RWPE1 (cell line): ENCODE data around the gene ILDR1.

ENCODE experiments used
- CTCF ChIA-PET: fragments of 350-600 bp; sonication (Branson Sonifier 250); formaldehyde crosslinking; extraction: SDS; loops from one replicate; lab custom pipeline; 2021; lab: Yijun Ruan, JAX
- POLR2A ChIA-PET: fragments of 400-600 bp; formaldehyde crosslinking; extraction: SDS; loops from one replicate; lab custom pipeline; 2020; ENCODE audit warnings: antibody characterized with exemption; ENCODE audit not compliant: low non-redundant PET; lab: Yijun Ruan, JAX
- DNase-seq: peaks from one replicate; pipeline ENCODE4 v3.0.0; 2012; ENCODE audit warnings: low spot score
- H3K27ac ChIP-seq: fragments of 450-650 bp; 2 replicates; pipeline ENCODE4 v1.5.1; 2017
- TF ChIP-seq, protein P1 (sequence below): fragments of 450-650 bp; conservative IDR thresholded peaks from 2 replicates; pipeline ENCODE4 v1.5.1; 2017; ENCODE audit warnings: low read depth, mild to moderate bottlenecking

The ILDR1 gene

DNA sequence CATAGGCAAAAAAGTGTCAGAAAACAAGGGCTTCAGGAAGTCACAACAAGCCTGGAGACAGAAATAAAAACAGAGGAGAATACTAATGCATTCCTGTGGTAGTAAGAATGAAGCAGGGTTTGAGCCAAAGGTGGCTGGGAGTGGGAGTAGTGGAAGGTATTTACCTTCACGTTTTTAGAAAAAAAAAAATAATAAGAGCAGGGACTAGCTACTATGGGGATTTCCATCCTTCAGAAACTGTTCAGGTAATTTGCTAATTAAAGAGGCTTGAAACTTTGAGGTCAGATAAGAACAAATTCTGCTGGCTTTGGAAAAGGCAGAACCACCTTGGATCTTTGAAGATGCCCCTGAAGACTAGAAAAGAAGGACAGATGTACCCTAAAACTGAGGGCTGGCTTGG lies 18.4 kb downstream of the ILDR1 start:
- POLR2A ChIA-PET, result no interaction called here
- TF ChIP-seq, protein P1, sequence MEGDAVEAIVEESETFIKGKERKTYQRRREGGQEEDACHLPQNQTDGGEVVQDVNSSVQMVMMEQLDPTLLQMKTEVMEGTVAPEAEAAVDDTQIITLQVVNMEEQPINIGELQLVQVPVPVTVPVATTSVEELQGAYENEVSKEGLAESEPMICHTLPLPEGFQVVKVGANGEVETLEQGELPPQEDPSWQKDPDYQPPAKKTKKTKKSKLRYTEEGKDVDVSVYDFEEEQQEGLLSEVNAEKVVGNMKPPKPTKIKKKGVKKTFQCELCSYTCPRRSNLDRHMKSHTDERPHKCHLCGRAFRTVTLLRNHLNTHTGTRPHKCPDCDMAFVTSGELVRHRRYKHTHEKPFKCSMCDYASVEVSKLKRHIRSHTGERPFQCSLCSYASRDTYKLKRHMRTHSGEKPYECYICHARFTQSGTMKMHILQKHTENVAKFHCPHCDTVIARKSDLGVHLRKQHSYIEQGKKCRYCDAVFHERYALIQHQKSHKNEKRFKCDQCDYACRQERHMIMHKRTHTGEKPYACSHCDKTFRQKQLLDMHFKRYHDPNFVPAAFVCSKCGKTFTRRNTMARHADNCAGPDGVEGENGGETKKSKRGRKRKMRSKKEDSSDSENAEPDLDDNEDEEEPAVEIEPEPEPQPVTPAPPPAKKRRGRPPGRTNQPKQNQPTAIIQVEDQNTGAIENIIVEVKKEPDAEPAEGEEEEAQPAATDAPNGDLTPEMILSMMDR, result no peak
- no peak overlapping the region for H3K27ac ChIP-seq
- DNase-seq, result no peak
- CTCF ChIA-PET, result interaction anchor here (0.6 kb wide), 1 partner anchor 11 kb away, joined by 3 read pairs; no protein-coding TSS in a partner anchor

DNA sequence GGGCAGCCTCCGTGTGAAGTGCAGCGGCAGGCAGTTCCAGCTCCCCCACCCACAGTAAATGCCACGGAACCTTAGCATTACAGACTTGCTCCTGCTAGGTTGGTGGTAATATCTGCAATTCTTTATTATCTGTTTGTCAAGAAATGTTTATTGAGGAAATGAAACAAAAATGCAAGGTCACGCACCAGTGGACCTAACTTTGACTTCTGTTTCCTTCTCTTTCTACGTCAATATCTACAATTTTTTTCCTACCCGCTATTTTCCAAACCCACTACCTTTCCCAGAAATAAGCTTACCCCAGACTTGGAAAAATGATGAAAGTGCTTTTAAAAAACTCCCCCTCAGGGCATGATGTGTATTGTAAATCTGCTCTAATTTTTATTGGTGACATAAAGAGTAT lies 18.9 kb downstream of the ILDR1 start:
- POLR2A ChIA-PET, result no interaction called here
- no peak for DNase-seq
- H3K27ac ChIP-seq, result no peak overlapping the region
- CTCF ChIA-PET, result no interaction called here
- TF ChIP-seq, protein P1, result no peak

DNA sequence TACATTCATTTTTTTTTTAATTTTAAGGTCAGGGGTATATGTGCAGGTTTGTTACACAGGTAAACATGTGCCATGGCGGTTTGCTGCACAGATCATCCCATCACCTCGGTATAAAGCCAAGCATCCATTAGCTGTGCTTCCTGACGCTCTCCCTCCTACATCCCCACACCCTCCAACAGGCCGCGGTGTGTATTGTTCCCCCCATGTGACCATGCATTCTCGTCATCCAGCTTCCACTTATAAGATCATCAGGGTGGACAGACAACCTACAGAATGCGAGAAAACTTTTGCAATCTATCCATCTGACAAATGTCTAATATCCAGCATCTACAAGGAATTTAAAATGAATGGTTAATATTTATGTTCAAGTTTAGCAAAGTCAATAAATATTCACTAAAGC lies 19.4 kb downstream of the ILDR1 start:
- CTCF ChIA-PET, result no interaction called here
- POLR2A ChIA-PET, result no interaction called here
- H3K27ac ChIP-seq, result no peak overlapping the region
- TF ChIP-seq, protein P1, result no peak
- no peak for DNase-seq

DNA sequence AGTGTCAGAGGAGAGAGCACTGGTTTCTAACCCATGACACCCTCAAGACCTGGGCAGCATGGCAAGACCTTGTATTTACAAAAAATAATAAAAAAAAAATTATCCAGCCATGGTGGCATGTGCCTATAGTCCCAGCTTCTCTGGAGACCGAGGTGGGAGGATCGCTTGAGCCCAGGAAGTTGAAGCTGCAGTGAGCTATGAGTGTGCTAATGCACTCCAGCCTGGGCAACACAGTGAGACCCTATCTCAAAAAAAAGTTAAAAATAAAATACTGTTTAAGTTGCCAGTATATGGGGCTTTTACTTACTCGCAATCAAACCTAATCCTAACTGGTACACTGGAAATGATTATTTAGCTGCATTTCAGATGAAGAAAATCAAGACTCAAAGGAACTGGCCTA lies 20.2 kb downstream of the ILDR1 start:
- H3K27ac ChIP-seq, result no peak overlapping the region
- no peak for DNase-seq
- ChIA-PET CTCF (no interaction called here), POLR2A (no interaction called here)
- TF ChIP-seq, protein P1, result no peak

DNA sequence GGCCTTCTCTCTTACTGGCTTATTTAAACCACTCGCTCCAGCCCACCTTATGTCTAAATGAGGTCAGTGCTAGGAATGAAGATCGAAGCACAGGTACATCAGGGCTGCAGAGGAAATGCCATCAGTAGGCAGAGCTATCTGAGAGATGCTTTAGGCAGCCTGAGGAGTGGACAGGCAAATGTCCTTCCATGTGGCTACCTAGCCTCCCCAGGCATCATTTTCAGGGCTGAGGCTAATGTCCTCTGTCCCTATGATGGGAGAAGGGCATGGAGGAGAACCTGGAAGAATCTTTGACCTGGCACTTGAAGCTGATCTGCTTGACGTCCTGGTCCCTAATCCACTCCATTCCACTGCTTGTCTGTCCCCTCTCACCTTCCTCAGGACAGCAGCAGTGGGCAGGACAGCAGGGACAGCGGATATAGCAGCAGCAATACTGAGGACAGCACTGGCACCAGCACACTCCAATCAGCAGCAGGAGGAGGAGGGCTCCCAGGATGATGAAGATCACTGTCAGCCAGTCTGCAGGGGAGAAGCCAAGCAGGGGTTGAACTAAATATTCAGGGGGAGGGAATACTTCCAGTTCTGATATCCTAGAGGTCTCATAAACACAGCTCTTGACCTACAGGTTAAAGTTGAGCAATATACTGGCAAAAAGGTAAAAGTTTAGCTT lies 21.0 kb downstream of the ILDR1 start:
- CTCF ChIA-PET, result no interaction called here
- no peak for DNase-seq
- TF ChIP-seq, protein P1, result no peak
- POLR2A ChIA-PET, result interaction anchor here (0.7 kb wide), 1 partner anchor 1905 kb away, joined by 4 read pairs; no protein-coding TSS in a partner anchor
- no peak overlapping the region for H3K27ac ChIP-seq

DNA sequence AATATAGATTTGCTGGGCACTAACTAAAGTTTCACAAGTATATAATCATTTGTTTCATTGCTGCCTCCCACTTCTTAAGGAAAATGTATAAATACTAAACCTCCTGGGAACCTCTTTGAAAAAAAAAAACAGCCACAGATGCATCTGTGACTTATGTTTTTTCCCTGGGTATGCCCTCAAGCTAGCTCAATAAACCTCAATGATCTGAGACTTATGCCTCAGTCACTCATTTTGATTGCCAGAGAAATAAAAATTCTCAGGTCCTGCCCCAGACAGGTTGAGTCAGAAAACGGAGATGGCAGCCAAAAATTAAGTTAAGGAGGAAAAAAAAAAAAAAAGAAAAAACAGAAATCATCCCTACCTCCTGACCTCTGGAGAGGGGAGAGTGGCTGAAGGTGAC lies 22.1 kb downstream of the ILDR1 start:
- CTCF ChIA-PET, result interaction anchor here (0.6 to 0.8 kb wide), 2 partner anchors 163 to 252 kb away, joined by 3 read pairs; no protein-coding TSS in a partner anchor
- TF ChIP-seq, protein P1, result no peak
- POLR2A ChIA-PET, result interaction anchor here (0.7 kb wide), 1 partner anchor 17 kb away, joined by 4 read pairs; no protein-coding TSS in a partner anchor
- no peak overlapping the region for H3K27ac ChIP-seq
- no peak for DNase-seq
